Inflammatory macrophage treated with lipopolysaccharide for 1 hour (primary cell): ENCODE results near the gene LHFPL2.

Source experiments
- DNase-seq, 2 donors: peaks; one replicate each; pipeline ENCODE4 v3.0.0-alpha.2; 2020 to 2022

LHFPL2 gene

GRCh38 chr5:78592735-78593386 lies 55.7 kb downstream of the LHFPL2 start:
- no peak for DNase-seq

DNA sequence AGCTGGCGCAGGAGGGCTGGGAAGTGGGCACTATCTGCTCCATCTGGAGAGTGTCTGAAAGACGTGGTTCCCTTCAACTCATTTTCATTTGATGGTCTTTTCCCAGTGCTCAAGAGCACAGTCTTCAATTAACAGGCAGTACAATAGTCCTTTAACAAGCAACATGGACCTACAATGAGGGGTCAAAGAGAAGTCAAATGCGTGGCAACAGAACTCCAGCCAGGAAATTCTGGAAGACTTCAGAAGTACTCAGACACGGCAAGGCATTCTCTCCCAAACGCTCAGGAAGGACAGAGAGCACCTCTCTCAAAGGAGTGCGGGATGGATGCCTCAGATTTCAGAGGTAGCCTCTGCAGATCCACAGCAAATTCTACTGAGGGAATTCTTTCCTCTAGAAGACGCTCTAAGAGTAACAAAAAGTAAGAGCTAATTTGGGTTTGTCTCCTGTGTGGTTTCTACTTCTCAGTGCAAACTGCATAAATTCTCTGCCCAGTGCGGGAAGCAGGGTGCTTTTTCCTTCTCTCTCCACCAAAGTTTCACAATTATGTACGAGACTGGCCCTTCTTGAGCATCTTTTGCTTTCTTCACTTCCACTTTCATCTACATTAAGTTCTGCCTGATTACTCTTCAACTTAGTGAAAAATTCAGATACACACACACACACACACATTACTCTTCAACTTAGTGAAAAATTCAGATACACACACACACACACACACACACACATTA lies 56.4 kb downstream of the LHFPL2 start:
- DNase-seq = peak; percentile 29 to 48

DNA sequence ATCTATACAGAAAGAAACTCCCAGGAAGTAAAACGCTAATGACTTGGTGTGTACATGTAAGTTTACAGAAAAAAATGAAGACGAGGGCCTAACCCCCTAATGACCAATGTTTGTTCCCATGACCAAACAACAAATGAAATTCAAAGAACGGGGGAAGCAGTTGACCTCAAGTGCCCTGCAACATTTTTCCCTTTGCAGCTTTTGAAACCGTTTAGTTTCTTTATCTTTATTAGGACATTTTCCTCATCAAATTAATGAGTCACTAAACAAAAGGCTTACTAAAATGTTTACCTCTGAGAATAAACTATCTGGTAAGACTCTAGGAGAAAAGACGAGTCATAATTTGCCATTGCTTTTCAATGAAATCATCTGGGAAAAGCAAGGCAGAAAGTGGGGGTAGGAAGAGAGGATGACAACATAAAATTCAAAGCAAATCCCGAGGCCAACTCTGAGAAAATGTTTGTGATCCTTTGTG lies 57.4 kb downstream of the LHFPL2 start:
- DNase-seq = peak; percentile 59 to 69

DNA sequence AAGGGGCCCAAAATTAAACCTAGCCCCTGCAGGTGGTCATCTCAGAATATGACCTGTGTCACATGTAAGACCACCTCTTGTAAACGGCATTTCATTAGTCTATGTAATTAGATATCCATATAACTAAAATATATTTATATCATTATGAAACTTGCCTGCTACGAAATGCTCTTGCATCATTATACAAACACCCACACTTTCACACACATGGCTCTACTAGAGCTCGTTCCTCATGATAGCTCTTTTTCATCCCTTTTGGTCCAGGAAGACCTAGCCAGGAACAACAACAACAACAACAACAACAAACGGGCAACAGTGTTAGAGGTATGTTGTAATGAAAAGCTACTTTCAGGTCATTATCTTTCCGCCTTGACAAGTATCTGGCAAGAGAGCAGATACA lies 58.6 kb downstream of the LHFPL2 start:
- peak; percentile 59 to 66 for DNase-seq

DNA sequence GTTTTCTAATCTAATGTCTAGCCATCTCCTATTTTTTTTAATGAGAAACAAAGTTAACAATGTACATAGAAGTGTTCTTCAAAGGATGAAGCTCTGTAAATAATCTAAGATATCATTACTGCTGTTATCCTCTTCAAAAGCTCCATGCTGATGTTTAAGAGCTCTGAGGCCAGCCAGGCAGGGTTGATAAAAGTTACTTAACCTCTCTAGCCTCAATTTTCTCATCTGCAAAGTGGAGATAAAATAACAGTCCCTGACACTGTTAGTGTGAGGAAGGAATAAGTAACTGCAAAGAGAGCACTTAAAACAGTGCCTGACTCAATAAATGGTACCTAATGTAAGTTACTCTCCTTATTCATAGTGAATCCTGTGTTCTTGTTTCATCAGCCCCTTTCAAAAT lies 60.1 kb downstream of the LHFPL2 start:
- no peak for DNase-seq

- DNase-seq = peak in 1 of 2 donors; percentile 25
Measured at GRCh38 chr5:78587775-78588291, 60.7 kb downstream of the LHFPL2 start.

DNA sequence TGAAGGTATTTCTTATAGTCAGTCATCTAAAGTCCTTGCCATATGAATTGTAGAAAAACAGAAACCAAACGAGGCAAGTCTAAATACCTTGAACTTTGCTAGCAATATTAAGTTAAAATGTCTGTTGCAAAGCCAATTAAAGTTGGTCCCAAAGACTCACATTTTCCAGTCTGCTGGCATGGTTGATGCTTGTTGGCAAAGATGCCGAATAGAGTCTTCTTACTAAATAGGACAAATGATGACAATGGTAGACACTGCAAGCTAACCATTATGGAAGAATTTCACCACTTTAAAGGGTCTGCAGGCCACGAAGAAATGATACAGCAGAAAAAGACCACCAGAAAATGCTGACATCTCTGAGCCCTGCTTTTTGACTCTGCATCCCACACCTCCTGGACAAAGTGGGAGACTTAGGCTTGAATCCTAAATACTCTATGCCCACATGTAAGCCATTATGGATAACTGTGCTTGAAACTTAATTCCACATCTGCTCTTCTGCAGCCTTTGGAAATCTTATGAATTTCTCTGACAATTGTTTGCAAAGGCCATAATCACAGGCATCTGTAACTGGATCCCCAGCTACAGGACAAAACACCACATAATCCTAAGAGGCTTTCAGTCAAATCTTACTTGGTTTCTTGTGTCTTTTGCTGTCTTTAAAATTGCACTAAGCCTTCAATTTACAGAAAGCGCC lies 61.3 kb downstream of the LHFPL2 start:
- no peak for DNase-seq

DNA sequence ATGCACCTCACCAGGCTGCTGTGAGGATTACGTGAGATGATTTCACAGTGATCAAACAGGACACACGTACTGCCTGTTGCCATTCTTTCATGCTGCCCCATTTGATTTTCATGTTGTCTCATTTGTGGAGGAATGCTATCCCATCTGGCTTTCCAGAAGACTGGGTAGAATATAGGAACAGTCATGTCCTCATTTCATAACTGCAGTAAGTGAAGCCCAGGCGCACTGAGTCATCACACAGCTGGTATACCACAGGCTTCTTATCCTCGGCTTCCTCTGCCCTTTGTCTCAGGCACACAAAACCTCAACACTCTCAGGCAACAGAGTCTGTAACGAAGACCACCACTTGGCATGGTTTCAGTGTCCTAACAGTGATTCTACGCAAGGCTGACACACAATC lies 62.3 kb downstream of the LHFPL2 start:
- DNase-seq = peak; percentile 73 to 76

- DNase-seq = no peak
Measured at GRCh38 chr5:78578015-78578414, 70.6 kb downstream of the LHFPL2 start.

DNA sequence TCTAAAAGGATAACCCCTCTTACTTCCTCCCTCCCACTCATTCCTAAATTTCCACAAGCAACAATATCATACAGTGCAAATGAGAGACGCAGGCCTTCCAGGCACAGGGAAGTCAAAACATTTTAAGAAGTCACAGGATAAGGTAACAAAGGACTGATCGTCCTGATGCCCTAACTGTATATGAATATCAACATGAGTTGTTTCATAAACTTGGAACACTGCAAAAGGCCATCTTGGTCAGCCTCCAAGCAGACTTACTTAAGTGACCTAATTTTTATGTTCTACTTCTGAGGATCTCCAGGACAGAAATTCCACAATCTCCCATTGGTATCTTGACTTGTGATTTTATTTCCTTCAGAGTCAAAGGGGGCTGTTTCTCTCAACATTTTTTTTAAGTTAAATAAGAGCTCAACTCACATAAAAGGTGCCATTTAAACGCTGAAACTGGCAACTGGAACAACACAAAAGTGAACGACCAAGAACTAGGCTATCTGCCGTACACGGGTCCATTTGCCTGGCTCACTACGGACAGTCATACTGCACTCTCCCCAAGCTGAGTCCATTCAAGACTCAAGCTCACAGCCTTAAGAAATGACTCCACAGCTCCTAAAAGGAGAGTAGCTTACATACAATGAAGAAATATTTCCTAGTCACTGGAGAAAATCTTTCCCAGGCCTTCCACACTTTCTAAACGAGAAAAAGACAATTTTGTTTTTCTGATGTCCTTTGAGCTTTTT lies 71.3 kb downstream of the LHFPL2 start:
- no peak for DNase-seq

DNA sequence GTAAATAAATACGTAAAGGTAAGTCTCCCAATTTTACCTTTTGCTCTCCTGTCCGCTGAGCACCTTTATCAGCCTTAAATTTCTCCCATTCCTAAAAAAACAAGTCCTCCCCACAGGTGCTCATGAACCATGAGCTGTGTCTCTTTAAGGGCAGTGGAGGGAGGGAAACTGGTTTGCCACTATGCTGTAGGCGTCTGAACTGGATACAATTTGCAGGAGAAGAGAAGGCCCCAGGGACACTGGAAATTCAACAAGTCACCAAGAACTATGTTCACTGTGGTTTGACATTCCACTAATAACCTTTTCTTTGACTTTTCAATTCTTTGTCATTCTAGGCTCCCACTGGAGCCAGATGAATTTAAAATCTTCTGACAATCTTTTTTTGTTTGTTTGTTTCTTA lies 72.2 kb downstream of the LHFPL2 start:
- DNase-seq = no peak

GRCh38 chr5:78574731-78575161 lies 73.8 kb downstream of the LHFPL2 start:
- no peak for DNase-seq

GRCh38 chr5:78574131-78574673 lies 74.4 kb downstream of the LHFPL2 start:
- DNase-seq = peak; percentile 71 to 83

- DNase-seq = no peak
Measured at GRCh38 chr5:78573318-78573717, 75.3 kb downstream of the LHFPL2 start.

DNA sequence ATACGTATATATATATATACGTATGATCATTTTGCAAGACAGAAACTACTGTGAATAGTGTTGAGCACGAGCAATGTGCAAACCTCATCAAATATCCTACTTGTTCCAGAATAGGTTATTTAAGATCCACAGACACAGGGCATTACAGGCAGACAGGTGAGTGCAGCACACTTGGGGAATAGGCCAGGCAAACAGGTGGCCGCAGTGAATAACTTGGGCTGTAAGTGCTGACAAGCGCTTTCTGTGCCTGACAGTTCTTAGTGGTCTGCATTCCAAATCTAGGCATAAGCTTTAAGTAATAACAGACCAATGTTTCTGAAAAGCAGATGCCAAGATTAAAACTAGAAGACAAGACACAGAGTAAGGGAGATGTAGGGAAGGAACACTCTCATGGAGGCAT lies 77.9 kb downstream of the LHFPL2 start:
- DNase-seq = no peak

DNA sequence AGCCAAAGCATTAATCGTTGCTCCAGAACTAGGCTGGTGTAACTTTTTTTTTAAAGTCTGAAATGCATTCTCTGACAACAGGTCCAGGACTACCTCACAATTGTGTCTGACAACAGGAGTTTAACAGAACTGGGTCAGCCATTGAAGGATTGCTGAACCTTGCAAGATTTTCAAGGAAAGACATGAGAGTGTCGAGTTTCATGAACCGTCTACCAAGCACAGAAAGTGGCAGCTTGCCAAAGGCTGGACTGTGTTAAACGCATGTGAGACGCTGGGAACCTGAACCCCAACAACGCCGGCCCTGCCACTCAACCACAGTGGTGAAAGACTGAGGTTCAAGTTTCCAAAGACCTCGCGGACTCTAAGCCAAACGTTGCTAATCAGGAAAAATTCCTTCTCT lies 79.1 kb downstream of the LHFPL2 start:
- no peak for DNase-seq

GRCh38 chr5:78568676-78569075 lies 79.9 kb downstream of the LHFPL2 start:
- DNase-seq = no peak

DNA sequence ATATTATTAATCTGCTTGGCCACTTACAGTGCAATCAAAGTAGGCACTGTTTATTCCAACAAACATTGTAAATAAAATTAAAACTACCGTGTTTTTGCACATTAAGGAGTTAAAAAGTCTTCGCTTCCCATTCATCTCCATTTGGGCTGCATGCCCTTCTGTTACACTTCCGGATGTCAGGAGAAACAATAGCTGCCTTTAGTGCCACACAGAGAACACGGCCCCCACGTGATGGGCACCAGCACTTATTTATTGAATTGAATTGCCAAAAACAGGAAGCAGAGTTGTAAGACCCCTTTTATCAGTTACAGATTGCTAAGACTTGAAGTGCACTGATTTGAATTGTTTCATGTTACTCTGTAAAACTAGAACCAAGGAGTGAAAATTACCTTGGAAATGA lies 80.4 kb downstream of the LHFPL2 start:
- DNase-seq = no peak

DNA sequence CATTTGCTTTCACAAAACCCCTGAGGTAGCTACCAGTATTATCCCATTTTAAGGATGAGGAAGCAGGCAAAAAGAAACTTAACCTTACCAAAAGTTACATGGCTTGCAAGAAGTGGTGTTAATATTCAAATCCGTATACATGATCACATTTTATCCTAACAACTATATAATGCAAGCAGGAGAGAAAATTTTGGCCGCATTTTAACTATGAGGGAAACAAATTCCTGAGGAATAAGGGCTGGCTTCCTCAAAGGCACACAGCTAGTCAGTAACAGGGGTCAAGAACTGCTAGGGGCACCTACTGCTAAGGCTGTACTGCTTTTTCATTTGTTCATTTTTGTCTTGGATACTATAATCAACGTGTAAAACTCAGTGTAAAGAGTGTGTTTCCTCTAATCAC lies 81.0 kb downstream of the LHFPL2 start:
- no peak for DNase-seq

- DNase-seq = peak; percentile 56 to 58
Measured at GRCh38 chr5:78566747-78567425, 81.7 kb downstream of the LHFPL2 start.

- DNase-seq = no peak
Measured at GRCh38 chr5:78565395-78565794, 83.2 kb downstream of the LHFPL2 start.

GRCh38 chr5:78563621-78564020 lies 85.0 kb downstream of the LHFPL2 start:
- no peak for DNase-seq
